ENCODE results near the gene SPECC1.
"Not testable (repeated sequence)": the region's sequence is repeated elsewhere in the genome, so short reads cannot be mapped to it uniquely, and the experiment has no call there.

Gene SPECC1

GRCh38 chr17:20071824-20072691, 62.9 kb downstream of the SPECC1 start:
- peak; percentile 19 for DNase-seq

GRCh38 chr17:20072692-20072992, 63.5 kb downstream of the SPECC1 start:
- no peak for DNase-seq

GRCh38 chr17:20073055-20073979, 64.2 kb downstream of the SPECC1 start:
- peak; percentile 30 for DNase-seq

- DNase-seq = no peak
These were observed 64.8 kb downstream of the SPECC1 start for GRCh38 chr17:20074001-20074400.

- peak; percentile 62 for DNase-seq
These were observed 65.3 kb downstream of the SPECC1 start for GRCh38 chr17:20074489-20074888.

GRCh38 chr17:20076137-20076536, 67.0 kb downstream of the SPECC1 start:
- not testable (repeated sequence) for DNase-seq

GRCh38 chr17:20077978-20078685, 69.0 kb downstream of the SPECC1 start:
- no peak for DNase-seq

GRCh38 chr17:20080513-20080912, 71.4 kb downstream of the SPECC1 start:
- no peak for DNase-seq

- no peak for DNase-seq
These were observed 74.1 kb downstream of the SPECC1 start for GRCh38 chr17:20083156-20083859.

GRCh38 chr17:20084621-20085282, 75.6 kb downstream of the SPECC1 start:
- DNase-seq = no peak

- DNase-seq = no peak
These were observed 76.2 kb downstream of the SPECC1 start for GRCh38 chr17:20085283-20085845.

- DNase-seq = no peak
These were observed 77.4 kb downstream of the SPECC1 start for GRCh38 chr17:20086416-20087076.

GRCh38 chr17:20087538-20088250, 78.5 kb downstream of the SPECC1 start:
- DNase-seq = no peak

GRCh38 chr17:20089756-20090547, 80.8 kb downstream of the SPECC1 start:
- no peak for DNase-seq

- DNase-seq = no peak
These were observed 82.2 kb downstream of the SPECC1 start for GRCh38 chr17:20091174-20092029.

- no peak for DNase-seq
These were observed 83.2 kb downstream of the SPECC1 start for GRCh38 chr17:20092261-20092867.

GRCh38 chr17:20092973-20093626, 83.9 kb downstream of the SPECC1 start:
- no peak for DNase-seq

- DNase-seq = no peak
These were observed 85.6 kb downstream of the SPECC1 start for GRCh38 chr17:20094777-20095176.

All from inflammatory macrophage treated with lipopolysaccharide for 4 hours (primary cell).